OCI-LY7 (cell line): ENCODE data around the gene GPRC5B. TPM values are rescaled to one million over a fixed set of nuclear protein-coding genes. Genes with fewer than 3 reads are reported as not detected.

ENCODE experiments used
- BruUV-seq: library from RNA; stranded (reverse); fragments of 400-500 nt; replicated peaks from 2 replicates; lab custom pipeline; 2021; lab: Mats Ljungman, UMichigan
- CTCF ChIA-PET: fragments of 300-600 bp; sonication (Branson Sonifier 250); formaldehyde crosslinking; loops from one replicate; lab custom pipeline; 2022; ENCODE audit warnings: antibody characterized with exemption; ENCODE audit not compliant: unreplicated experiment; lab: Charles Lee
- POLR2A ChIA-PET: fragments of 300-600 bp; sonication (Branson Sonifier 250); formaldehyde crosslinking; loops from one replicate; lab custom pipeline; 2022; ENCODE audit warnings: antibody characterized with exemption; lab: Charles Lee
- DNase-seq: peaks from one replicate; pipeline ENCODE4 v3.0.0-alpha.2; 2015; ENCODE audit warnings: low spot score
- H2AFZ ChIP-seq: fragments of 200-600 bp; sonication (generic), shearing (Covaris generic); 2 replicates; pipeline ENCODE4 v1.6.1; 2014; ENCODE audit warnings: mild to moderate bottlenecking, antibody characterized with exemption, low read length, moderate library complexity
- H3K27ac ChIP-seq: fragments of 200-600 bp; sonication (generic); 2 replicates; pipeline ENCODE4 v1.5.1; 2014; ENCODE audit warnings: mixed run types, low read depth, mild to moderate bottlenecking, moderate library complexity, low read length, inconsistent platforms; ENCODE audit not compliant: poor library complexity, severe bottlenecking
- H3K36me3 ChIP-seq: fragments of 200-600 bp; sonication (generic); 2 replicates; pipeline ENCODE4 v1.6.1; 2014; ENCODE audit warnings: mild to moderate bottlenecking, antibody characterized with exemption, low read length, moderate library complexity, mixed read lengths; ENCODE audit not compliant: insufficient read depth
- H3K4me1 ChIP-seq: fragments of 200-600 bp; sonication (generic); 2 replicates; pipeline ENCODE4 v1.5.1; 2014; ENCODE audit warnings: mild to moderate bottlenecking, low read length; ENCODE audit not compliant: insufficient read depth, poor library complexity, severe bottlenecking
- H3K4me2 ChIP-seq: fragments of 200-600 bp; sonication (generic); 2 replicates; pipeline ENCODE4 v1.6.1; 2014; ENCODE audit warnings: mild to moderate bottlenecking, low read length
- H3K4me3 ChIP-seq: fragments of 200-600 bp; sonication (generic); 2 replicates; pipeline ENCODE4 v1.5.1; 2014; ENCODE audit warnings: mild to moderate bottlenecking, low read depth, low read length; ENCODE audit not compliant: poor library complexity, severe bottlenecking
- H3K79me2 ChIP-seq: fragments of 200-600 bp; sonication (generic); 2 replicates; pipeline ENCODE4 v1.6.1; 2016; ENCODE audit warnings: low read depth, mild to moderate bottlenecking, low read length, moderate library complexity, mixed read lengths; ENCODE audit not compliant: insufficient read depth
- H3K9me2 ChIP-seq: fragments of 200-600 bp; sonication (generic); 2 replicates; pipeline ENCODE4 v1.6.1; 2016; ENCODE audit warnings: mild to moderate bottlenecking, low read length, mixed read lengths; ENCODE audit not compliant: insufficient read depth
- H3K9me3 ChIP-seq: fragments of 200-600 bp; sonication (generic); 2 replicates; pipeline ENCODE4 v1.6.1; 2014; ENCODE audit warnings: mild to moderate bottlenecking, mixed run types, low read length, mixed read lengths
- H4K20me1 ChIP-seq: fragments of 200-600 bp; sonication (generic); 2 replicates; pipeline ENCODE4 v1.6.1; 2014; ENCODE audit warnings: mild to moderate bottlenecking, antibody characterized with exemption, low read length, moderate library complexity, mixed read lengths; ENCODE audit not compliant: insufficient read depth
- CTCF ChIP-seq: fragments of 200-600 bp; sonication (generic); conservative IDR thresholded peaks from 2 replicates; pipeline ENCODE4 v1.5.1; 2014; ENCODE audit warnings: mild to moderate bottlenecking, antibody characterized with exemption, low read length, moderate library complexity, mixed read lengths
- EZH2phosphoT487 ChIP-seq: fragments of 200-600 bp; sonication (generic); IDR thresholded peaks from 2 replicates; pipeline ENCODE4 v1.6.1; 2018; ENCODE audit warnings: low read depth, borderline replicate concordance, mild to moderate bottlenecking, mixed run types, antibody characterized with exemption, low read length, moderate library complexity, mixed read lengths
- intact Hi-C: fragments of 100-400 bp; cut with micrococcal nuclease; formaldehyde crosslinking; loops from one replicate; pipeline ENCODE4 v1.10.0; 2022; ENCODE audit not compliant: unreplicated experiment
- small RNA-seq: library from RNA; depleted of rRNA; stranded (forward); fragments of <200 nt; gene quantifications from one replicate; pipeline ENCODE3, GENCODE V24; 2014
- total RNA-seq, 2 experiments: library from RNA; depleted of rRNA in 1 of 2; stranded (reverse); fragments of >200 nt in 1 of 2; shearing (Covaris generic) in 1 of 2; gene quantifications; 2 replicates each; pipeline ENCODE4 v1.2.3, GENCODE V29; 2014 to 2022

The GPRC5B gene
- total RNA-seq, 2 experiments from 2014 or later = not detected

GRCh38 chr16:19809121-19809635 lies 75.5 kb downstream of the GPRC5B start:
- Histone ChIP-seq H3K4me2 (no peak overlapping the region), H3K36me3 (no peaks in the 10 kb centered on the region), H3K4me3 (no peak overlapping the region), H2AFZ (no peak overlapping the region), H3K9me2 (no peaks in the 10 kb centered on the region), H3K27ac (no peak overlapping the region), H3K9me3 (peaks cover 10% of the 10 kb centered on the region; the same call in 1 of the 2 replicates), H3K79me2 (no peaks in the 10 kb centered on the region), H3K4me1 (peaks cover 7% of the 10 kb centered on the region), H4K20me1 (no peaks in the 10 kb centered on the region)
- TF ChIP-seq EZH2phosphoT487 (no peak), CTCF (no peak)
- POLR2A ChIA-PET = no interaction called here
- no peak for DNase-seq
- intact Hi-C loops = no loop called here
- CTCF ChIA-PET = no interaction called here
- BruUV-seq = no TSS peak

GRCh38 chr16:19808061-19808641 lies 76.5 kb downstream of the GPRC5B start:
- CTCF ChIA-PET = no interaction called here
- H3K4me3 ChIP-seq = no peak overlapping the region
- H3K36me3 ChIP-seq = no peaks in the 10 kb centered on the region
- H2AFZ ChIP-seq = no peak overlapping the region
- H4K20me1 ChIP-seq = no peaks in the 10 kb centered on the region
- no peaks in the 10 kb centered on the region for H3K79me2 ChIP-seq
- DNase-seq = no peak
- no peak overlapping the region for H3K4me2 ChIP-seq
- POLR2A ChIA-PET = no interaction called here
- H3K9me3 ChIP-seq = peaks cover 10% of the 10 kb centered on the region; the same call in 1 of the 2 replicates
- no peak overlapping the region for H3K27ac ChIP-seq
- TF ChIP-seq CTCF (no peak), EZH2phosphoT487 (no peak)
- no TSS peak for BruUV-seq
- intact Hi-C loops = no loop called here
- no peaks in the 10 kb centered on the region for H3K9me2 ChIP-seq
- peaks cover 7% of the 10 kb centered on the region for H3K4me1 ChIP-seq

Small RNA genes lying within 50 kb of the gene (small RNA-seq; reads per million reads assigned to genes)
- gene LARP7P2 = not detected

Other genes with a start within 250 kb of the GPRC5B start
- gene KNOP1, start 166.6 kb downstream of the GPRC5B start, total RNA-seq (2014; rRNA removed; shearing (Covaris generic)) = 19.7 and 37.9 TPM in 2 replicates
- 30.0 and 33.2 TPM in 2 replicates for gene KNOP1, start 166.6 kb downstream of the GPRC5B start, total RNA-seq (2022)
- 1.3 and 2.2 TPM in 2 replicates for gene IQCK, start 166.6 kb downstream of the GPRC5B start, total RNA-seq (2014; rRNA removed; shearing (Covaris generic))
- gene IQCK, start 166.6 kb downstream of the GPRC5B start, total RNA-seq (2022) = 2.7 and 4.3 TPM in 2 replicates
- gene GPR139, start 189.0 kb upstream of the GPRC5B start, total RNA-seq (2014; rRNA removed; shearing (Covaris generic)) = not detected in 2 replicates
- gene GPR139, start 189.0 kb upstream of the GPRC5B start, total RNA-seq (2022) = not detected in 2 replicates